ENCODE measurements around the gene TMEM9B. TPM values are rescaled to one million over a fixed set of nuclear protein-coding genes. Genes with fewer than 3 reads are reported as not detected.

The TMEM9B gene
- total RNA-seq, 1 experiment from 2014 or later, result 30.0 TPM

DNA sequence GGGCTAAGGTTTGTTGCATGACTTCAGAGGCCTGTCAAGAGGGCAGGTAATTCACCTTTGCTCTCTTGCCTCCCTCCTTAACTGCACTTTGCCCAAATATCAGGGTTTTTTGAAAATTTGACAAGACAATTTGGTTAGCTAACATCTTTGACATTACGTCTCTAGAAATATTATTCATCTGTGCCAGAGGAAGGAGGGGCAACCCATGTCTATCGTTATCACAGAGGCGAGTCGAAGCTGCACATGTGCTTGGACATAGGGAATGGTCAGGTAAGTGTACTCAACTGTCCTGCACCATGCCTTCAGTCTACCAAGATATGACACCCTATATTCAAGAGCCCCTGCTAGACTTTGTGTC, 49.6 kb downstream of the TMEM9B start:
- Mint-ChIP-seq H3K27ac (ENCODE audit: low read depth, unreplicated experiment) (peak overlapping the region; percentile 69), H3K27me3 (ENCODE audit: insufficient read depth, unreplicated experiment) (no peaks in the 10 kb centered on the region), H3K4me3 (ENCODE audit: unreplicated experiment) (peak overlapping the region; percentile 33), H3K9me3 (ENCODE audit: unreplicated experiment) (no peaks in the 10 kb centered on the region), H3K4me1 (ENCODE audit: insufficient read depth, unreplicated experiment) (peaks cover 24% of the 10 kb centered on the region), H3K36me3 (ENCODE audit: insufficient read depth, unreplicated experiment) (peaks cover 52% of the 10 kb centered on the region)
- intact Hi-C loops (cut with micrococcal nuclease), result loop anchor here (1.0 to 5.0 kb wide), 3 partner anchors 45 to 232 kb away; partner anchors contain the start of genes RPL27A and TRIM66
- TF ChIP-seq CTCF (IDR thresholded peaks at IDR 0.05; ENCODE audit: unreplicated experiment), result no peak
- POLR2A ChIA-PET, result interaction anchor here (0.5 to 2.1 kb wide), 4 partner anchors 15 to 48 kb away, joined by 3 to 12 read pairs (median 4); no protein-coding TSS in a partner anchor
- no peak for DNase-seq (ENCODE audit: unreplicated experiment)
- no TSS peak for BruUV-seq (replicated peaks)
- CTCF ChIA-PET, result interaction anchor here (0.6 to 9.0 kb wide), 23 partner anchors 9 to 719 kb away, joined by 3 to 155 read pairs (median 5); no protein-coding TSS in a partner anchor

GRCh38 chr11:8913961-8914660, 50.1 kb downstream of the TMEM9B start:
- BruUV-seq (replicated peaks), result no TSS peak
- DNase-seq (ENCODE audit: unreplicated experiment), result peak; percentile 45
- TF ChIP-seq CTCF (IDR thresholded peaks at IDR 0.05; ENCODE audit: unreplicated experiment), result peak; percentile 80
- intact Hi-C loops (cut with micrococcal nuclease), result loop anchor here (1.0 to 5.0 kb wide), 3 partner anchors 45 to 231 kb away; partner anchors contain the start of genes RPL27A and TRIM66
- POLR2A ChIA-PET, result interaction anchor here (0.5 to 2.1 kb wide), 4 partner anchors 16 to 101 kb away, joined by 3 to 12 read pairs (median 4); no protein-coding TSS in a partner anchor
- Mint-ChIP-seq H3K27ac (ENCODE audit: low read depth, unreplicated experiment) (peak overlapping the region; percentile 69), H3K27me3 (ENCODE audit: insufficient read depth, unreplicated experiment) (no peaks in the 10 kb centered on the region), H3K36me3 (ENCODE audit: insufficient read depth, unreplicated experiment) (peaks cover 53% of the 10 kb centered on the region), H3K4me1 (ENCODE audit: insufficient read depth, unreplicated experiment) (peaks cover 29% of the 10 kb centered on the region), H3K4me3 (ENCODE audit: unreplicated experiment) (peak overlapping the region; percentile 33), H3K9me3 (ENCODE audit: unreplicated experiment) (no peaks in the 10 kb centered on the region)
- CTCF ChIA-PET, result interaction anchor here (0.6 to 9.0 kb wide), 25 partner anchors 9 to 718 kb away, joined by 3 to 155 read pairs (median 4); partner anchors contain the start of gene ASCL3

- ChIA-PET POLR2A (interaction anchor here (0.6 to 3.5 kb wide), 20 partner anchors 11 to 610 kb away, joined by 3 to 29 read pairs (median 4); partner anchors contain the start of genes RPL27A, TMEM9B and TRIM66), CTCF (interaction anchor here (0.6 to 9.0 kb wide), 13 partner anchors 8 to 1600 kb away, joined by 3 to 155 read pairs (median 4); no protein-coding TSS in a partner anchor)
- Mint-ChIP-seq H3K27me3 (ENCODE audit: insufficient read depth, unreplicated experiment) (no peaks in the 10 kb centered on the region), H3K4me3 (ENCODE audit: unreplicated experiment) (peak within 1 kb of the TSS; percentile 84), H3K36me3 (ENCODE audit: insufficient read depth, unreplicated experiment) (peaks cover 28% of the 10 kb centered on the region), H3K9me3 (ENCODE audit: unreplicated experiment) (no peaks in the 10 kb centered on the region), H3K27ac (ENCODE audit: low read depth, unreplicated experiment) (peak within 1 kb of the TSS; percentile 33), H3K4me1 (ENCODE audit: insufficient read depth, unreplicated experiment) (peaks cover 34% of the 10 kb centered on the region)
- no TSS peak for BruUV-seq (replicated peaks)
- peak; percentile 94 for DNase-seq (ENCODE audit: unreplicated experiment)
- intact Hi-C loops (cut with micrococcal nuclease), result loop anchor here (2.0 to 5.0 kb wide), 2 partner anchors 100 to 144 kb away; a partner anchor contains a TSS
- TF ChIP-seq CTCF (IDR thresholded peaks at IDR 0.05; ENCODE audit: unreplicated experiment), result no peak
Observed at GRCh38 chr11:8911029-8911823, 53.0 kb downstream of the TMEM9B start, which contains the start of gene AKIP1. AKIP1 (plus strand) TSS chr11:8911189; CDS start chr11:8911450, 261 bp downstream.

All from MCF 10A (cell line).